Aorta (tissue), 5 donors: ENCODE measurements around the gene THRB. TPM values are rescaled to one million over a fixed set of nuclear protein-coding genes. Genes with fewer than 3 reads are reported as not detected.

Experiments used
- ATAC-seq: fragments of 200-7000 bp; cut with Tn5 transposase; one replicate; pipeline ENCODE4 v1.9.1; 2022; ENCODE audit warnings: moderate library complexity; ENCODE audit not compliant: low FRiP score
- DNase-seq, 2 donors: peaks; one replicate each; pipeline ENCODE4 v3.0.0-alpha.2; 2020
- H3K27ac ChIP-seq, 2 donors: one replicate each; pipeline ENCODE4 v1.5.1; 2013; ENCODE audit warnings: low read length in 2 of 2, mild to moderate bottlenecking in 2 of 2, moderate library complexity in 2 of 2, control low read depth in 1 of 2, inconsistent platforms in 1 of 2, low read depth in 1 of 2
- H3K27me3 ChIP-seq, 2 donors: one replicate each; pipeline ENCODE4 v1.6.1; 2013; ENCODE audit warnings: control low read depth in 1 of 2, low read length in 1 of 2, mild to moderate bottlenecking in 1 of 2, moderate library complexity in 1 of 2; ENCODE audit not compliant: insufficient read depth in 2 of 2, control insufficient read depth in 1 of 2
- H3K36me3 ChIP-seq, 2 donors: one replicate each; pipeline ENCODE4 v1.6.1; 2013; ENCODE audit warnings: control low read depth in 1 of 2, low read length in 1 of 2, mild to moderate bottlenecking in 1 of 2; ENCODE audit not compliant: insufficient read depth in 2 of 2, control insufficient read depth in 1 of 2
- H3K4me1 ChIP-seq, 2 donors: one replicate each; pipeline ENCODE4 v1.6.1; 2013; ENCODE audit warnings: low read length in 2 of 2, control low read depth in 1 of 2, mild to moderate bottlenecking in 1 of 2, moderate library complexity in 1 of 2; ENCODE audit not compliant: insufficient read depth in 2 of 2, control insufficient read depth in 1 of 2
- H3K4me3 ChIP-seq, 2 donors: one replicate each; pipeline ENCODE4 v1.5.1; 2013; ENCODE audit warnings: low read length in 2 of 2, control low read depth in 1 of 2, mild to moderate bottlenecking in 1 of 2
- H3K9me3 ChIP-seq: one replicate; pipeline ENCODE4 v1.6.1; 2013; ENCODE audit warnings: mild to moderate bottlenecking, low read length; ENCODE audit not compliant: control insufficient read depth
- WGBS, 2 donors: extraction: QIAGEN DNeasy Blood & Tissue Kit; methylation state at CpG; one replicate each; pipeline ENCODE4 v1.1.7; 2013; 5-methylcytosine and 5-hydroxymethylcytosine counted together
- intact Hi-C, 2 donors: fragments of 100-400 bp; cut with DNase I; formaldehyde crosslinking; loops; one replicate each; pipeline versions ENCODE4 v1.14.2 to v1.15.0; 2022
- polyA plus RNA-seq, 2 donors: library from polyadenylated mRNA; stranded (reverse); fragments of 200-250 nt; gene quantifications; one replicate each; pipeline ENCODE4 v1.2.3, GENCODE V29; 2013
- total RNA-seq, 2 donors: library from RNA; stranded (reverse); fragmentation: NEBNext Ultra II Directional; extraction: Animal tissue kit (Norgen Biotek cat#: 25700); gene quantifications; one replicate each; pipeline ENCODE4 v1.2.1, GENCODE V29; 2021
- donor health status: healthy with polysubstance abuse.
- donor health status: Bipolar disorder and iron deficiency.
- donor health status: DM: no; HTN: no; CAD: no.
- donor health status: DM: no; HTN: no; CAD: no.
- donor health status: DM: yes; HTN: yes; CAD: no.

Gene THRB
- total and polyA plus RNA-seq, 4 donors = 20.2 to 77.9 (median 42.8) TPM

DNA sequence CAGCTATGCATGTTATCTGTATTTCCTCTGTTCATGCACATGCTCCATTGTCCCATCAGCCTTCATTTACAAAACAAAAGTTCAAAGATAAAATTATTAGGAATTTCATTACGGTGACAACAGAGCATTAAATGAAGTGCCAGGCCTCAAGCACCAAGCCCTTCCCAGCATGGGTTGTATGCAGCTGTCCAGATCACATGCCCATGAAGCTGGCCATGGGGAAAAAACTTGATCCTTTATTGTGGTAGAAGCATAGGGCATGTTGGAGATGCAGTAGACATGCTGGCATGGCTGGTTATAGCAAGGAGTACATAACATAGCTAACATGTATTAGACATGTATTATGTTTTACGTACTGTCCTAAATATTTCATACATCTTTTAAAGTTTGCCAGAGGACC is 4.1 kb upstream of the THRB start:
- H3K36me3 ChIP-seq = peaks cover 0 to 3% of the 10 kb centered on the region in 2 donors
- no peak overlapping the region for H3K4me3 ChIP-seq
- ATAC-seq (no peak), DNase-seq (no peak)
- peaks cover 0 to 4% of the 10 kb centered on the region in 2 donors for H3K4me1 ChIP-seq
- no peak overlapping the region for H3K27ac ChIP-seq
- H3K9me3 ChIP-seq = no peaks in the 10 kb centered on the region
- H3K27me3 ChIP-seq = no peaks in the 10 kb centered on the region
- 96 to 100% methylated on average over 2 of the region's 2 CpGs for WGBS, 2 donors
- intact Hi-C loops = loop anchor here (5.0 to 10.0 kb wide), 4 partner anchors 136 to 504 kb away; no protein-coding TSS in a partner anchor

DNA sequence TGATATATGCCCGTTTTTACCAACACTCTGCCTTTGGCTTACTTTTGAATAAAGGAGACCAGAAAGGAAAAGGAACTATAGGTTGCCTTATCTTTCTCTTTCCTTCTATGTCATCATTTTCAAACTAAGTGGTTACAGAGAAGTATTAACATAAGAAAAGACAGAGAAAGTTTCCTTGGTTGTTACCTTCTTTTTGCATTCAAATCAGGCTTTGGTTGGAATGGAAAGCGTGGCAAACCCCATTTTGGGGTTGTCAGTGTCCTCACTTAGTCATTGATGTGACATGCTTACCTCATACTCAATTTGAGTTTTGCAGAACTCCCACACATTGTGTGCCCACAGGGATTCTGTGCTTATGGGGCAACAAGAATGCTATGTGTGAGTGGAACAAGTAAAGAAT is 3.7 kb upstream of the THRB start:
- DNase-seq (no peak), ATAC-seq (no peak)
- Histone ChIP-seq H3K27ac (no peak overlapping the region), H3K4me3 (no peak overlapping the region), H3K36me3 (peaks cover 0 to 3% of the 10 kb centered on the region in 2 donors), H3K27me3 (no peaks in the 10 kb centered on the region), H3K9me3 (no peaks in the 10 kb centered on the region), H3K4me1 (peaks cover 0 to 4% of the 10 kb centered on the region in 2 donors)
- intact Hi-C loops = loop anchor here (5.0 to 10.0 kb wide), 4 partner anchors 136 to 504 kb away; no protein-coding TSS in a partner anchor
- 88 to 89% methylated on average over 2 of the region's 2 CpGs for WGBS, 2 donors

DNA sequence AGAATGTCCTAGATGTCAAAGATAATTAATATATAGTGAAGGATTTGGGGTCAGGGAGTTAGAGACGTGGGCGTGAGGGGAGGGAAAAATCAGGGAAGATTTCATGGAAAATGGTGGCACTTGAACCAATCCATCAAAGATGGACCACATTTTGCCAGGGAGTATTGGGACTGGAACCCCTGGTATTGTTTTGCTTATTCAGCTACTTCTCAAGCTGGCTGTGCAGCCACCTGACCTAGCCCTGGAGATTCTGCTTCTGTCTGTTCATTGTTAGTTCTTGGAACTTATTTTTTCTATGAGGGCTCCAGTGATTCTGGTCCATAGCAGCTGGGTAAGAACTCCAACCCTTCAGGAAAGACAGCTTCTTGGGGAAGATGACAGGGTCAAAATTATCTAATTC is 3.3 kb upstream of the THRB start:
- Histone ChIP-seq H3K27me3 (no peaks in the 10 kb centered on the region), H3K36me3 (peaks cover 0 to 3% of the 10 kb centered on the region in 2 donors), H3K4me3 (no peak overlapping the region), H3K4me1 (peaks cover 0 to 4% of the 10 kb centered on the region in 2 donors), H3K27ac (no peak overlapping the region), H3K9me3 (no peaks in the 10 kb centered on the region)
- DNase-seq (no peak), ATAC-seq (no peak)
- intact Hi-C loops = loop anchor here (5.0 to 10.0 kb wide), 4 partner anchors 136 to 503 kb away; no protein-coding TSS in a partner anchor
- 96% methylated on average over 2 of the region's 2 CpGs for WGBS, 2 donors

DNA sequence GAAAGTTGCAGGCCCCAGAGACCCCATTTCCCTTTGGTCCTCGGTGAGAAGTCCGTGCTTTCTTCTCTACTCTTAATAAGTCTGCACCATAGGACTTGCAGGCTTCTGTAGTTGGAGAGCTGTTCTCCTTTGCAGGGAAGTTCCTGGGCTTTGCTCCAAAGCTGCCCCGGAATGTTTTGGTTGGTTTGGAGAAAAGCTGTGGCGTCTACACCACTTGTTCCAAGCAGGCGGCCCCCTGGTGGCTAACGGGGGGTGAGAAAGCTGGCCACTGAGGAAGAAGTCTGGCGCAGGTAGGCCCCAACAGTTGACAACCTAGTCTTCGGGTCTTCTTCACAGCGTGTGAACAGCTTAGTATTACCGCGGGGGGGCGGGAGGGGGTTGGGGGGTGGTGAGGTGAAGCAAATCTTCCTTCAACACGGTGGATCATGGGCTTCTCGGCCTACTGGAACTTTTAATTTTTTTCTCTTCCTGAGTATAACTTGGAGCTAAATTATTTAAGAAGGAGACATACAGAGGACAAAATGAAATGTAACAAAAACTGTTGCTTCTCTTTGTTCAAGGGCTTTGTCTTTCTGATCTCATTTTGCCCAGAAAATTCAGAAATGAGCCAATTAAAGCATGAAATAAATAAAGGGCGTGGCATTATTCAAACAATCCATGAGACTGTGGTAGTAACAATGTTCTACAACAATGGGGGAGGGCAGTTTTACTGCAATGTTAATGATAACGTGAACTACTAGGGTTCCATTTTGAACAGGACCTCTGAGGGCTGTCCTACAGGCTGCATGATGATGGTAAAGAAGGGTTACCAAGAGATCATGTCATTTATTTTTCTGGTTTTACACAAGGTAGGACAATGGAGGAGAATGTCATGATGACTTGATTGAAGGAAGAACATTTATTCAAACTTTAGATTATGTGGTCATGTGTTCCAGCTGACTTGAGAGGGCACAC is 2.2 kb upstream of the THRB start:
- peak; percentile 94 for DNase-seq
- intact Hi-C loops = loop anchor here (5.0 to 10.0 kb wide), 4 partner anchors 135 to 502 kb away; no protein-coding TSS in a partner anchor
- 15 to 24% methylated on average over 16 of the region's 16 CpGs for WGBS, 2 donors
- ATAC-seq = peak; percentile 63
- Histone ChIP-seq H3K4me3 (no peak overlapping the region), H3K9me3 (no peaks in the 10 kb centered on the region), H3K4me1 (peaks cover 0 to 4% of the 10 kb centered on the region in 2 donors), H3K27ac (peak overlapping the region in 1 of 2 donors; percentile 11), H3K36me3 (peaks cover 0 to 3% of the 10 kb centered on the region in 2 donors), H3K27me3 (no peaks in the 10 kb centered on the region)

DNA sequence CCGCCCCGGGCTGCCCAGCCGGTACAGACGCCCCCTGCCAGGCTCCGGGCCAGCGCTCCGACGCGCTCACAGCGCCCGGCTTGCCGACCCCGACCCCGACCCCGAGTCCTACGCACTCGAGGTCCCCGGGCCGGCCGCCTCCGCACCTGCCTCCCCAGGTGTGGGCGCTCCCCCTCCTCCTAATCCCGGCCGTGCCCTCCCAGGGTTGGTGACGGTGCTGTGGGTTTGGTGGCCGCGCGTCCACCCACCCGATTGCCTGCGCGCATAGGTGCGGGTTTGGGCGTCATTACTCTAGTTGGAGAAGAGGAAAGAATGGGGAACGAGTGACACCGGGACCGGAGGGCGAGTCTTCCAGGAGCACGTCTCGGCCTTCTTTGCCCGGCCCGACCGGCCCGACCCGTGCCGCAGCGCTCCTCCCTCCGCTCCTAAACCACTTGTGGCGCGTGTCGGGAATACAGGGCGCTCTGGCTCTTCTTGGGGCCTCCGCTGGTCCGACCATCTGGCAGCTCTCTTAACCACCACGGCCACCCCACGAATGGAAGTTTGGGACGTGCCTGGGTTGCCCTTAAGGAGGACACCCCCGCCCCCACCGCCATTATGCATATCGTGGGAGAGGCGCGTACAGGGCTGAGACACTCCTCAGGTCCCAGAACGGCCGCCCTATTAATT is 810 bp upstream of the THRB start:
- Histone ChIP-seq H3K9me3 (no peaks in the 10 kb centered on the region), H3K4me3 (peak overlapping the region; percentile 76 to 78), H3K27ac (peak overlapping the region; percentile 74 to 93), H3K4me1 (peaks cover 6% of the 10 kb centered on the region in 2 donors), H3K27me3 (no peaks in the 10 kb centered on the region), H3K36me3 (peaks cover 0 to 3% of the 10 kb centered on the region in 2 donors)
- intact Hi-C loops = loop anchor here (5.0 to 10.0 kb wide), 4 partner anchors 133 to 501 kb away; no protein-coding TSS in a partner anchor
- peak; percentile 49 for ATAC-seq
- peak; percentile 70 to 84 for DNase-seq
- 0 to 1% methylated on average over 55 to 63 of the region's 63 CpGs for WGBS, 2 donors

DNA sequence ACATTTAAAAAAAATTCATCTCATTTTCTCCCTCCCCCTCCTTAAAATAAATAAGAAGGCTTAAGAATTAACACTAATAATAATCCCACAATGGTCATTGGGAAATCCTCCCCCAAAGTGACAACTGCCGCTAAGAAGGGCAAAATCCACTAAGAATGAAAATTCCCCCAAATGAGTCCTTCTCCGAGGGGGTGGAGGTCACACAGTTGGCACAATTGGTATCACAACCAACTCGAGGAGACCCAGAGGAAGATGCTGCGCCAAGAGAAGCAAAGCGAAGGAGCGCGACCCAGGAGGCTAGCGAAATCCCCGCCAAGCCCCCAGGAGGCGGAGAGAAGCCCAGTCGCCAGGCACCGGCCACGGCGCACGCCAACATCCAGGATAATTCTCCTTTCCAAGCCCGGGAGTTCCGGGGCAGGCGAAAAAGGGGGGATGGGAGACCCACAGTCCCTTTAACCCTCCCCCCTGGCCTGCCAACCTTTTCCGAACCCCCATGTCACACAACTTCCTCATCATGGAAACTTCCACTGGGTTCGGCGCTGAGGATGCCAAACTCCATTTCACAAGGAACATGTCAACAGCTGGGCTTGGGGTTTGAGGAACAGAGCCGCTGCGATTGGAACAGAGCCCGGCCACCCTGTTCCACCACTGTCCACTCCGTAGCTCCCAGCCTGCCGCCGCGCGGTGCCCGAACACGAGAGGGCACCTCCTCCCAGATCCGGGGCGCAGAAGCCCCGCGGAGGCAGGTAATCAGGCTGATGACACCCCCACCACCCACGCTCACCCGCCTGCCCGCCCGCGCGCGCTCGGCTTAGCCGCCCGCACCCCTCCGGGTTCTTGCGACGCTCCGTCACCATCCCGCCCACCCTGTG is 668 bp downstream of the THRB start:
- 0% methylated on average over 45 to 50 of the region's 50 CpGs for WGBS, 2 donors
- H3K27ac ChIP-seq = peak overlapping the region; percentile 74 to 93
- H3K4me3 ChIP-seq = peak overlapping the region; percentile 76 to 78
- no peaks in the 10 kb centered on the region for H3K36me3 ChIP-seq
- ATAC-seq = peak; percentile 80
- intact Hi-C loops = loop anchor here (5.0 to 10.0 kb wide), 4 partner anchors 92 to 499 kb away; no protein-coding TSS in a partner anchor
- no peaks in the 10 kb centered on the region for H3K9me3 ChIP-seq
- no peaks in the 10 kb centered on the region for H3K27me3 ChIP-seq
- peak; percentile 86 to 90 for DNase-seq
- peaks cover 10 to 12% of the 10 kb centered on the region in 2 donors for H3K4me1 ChIP-seq

DNA sequence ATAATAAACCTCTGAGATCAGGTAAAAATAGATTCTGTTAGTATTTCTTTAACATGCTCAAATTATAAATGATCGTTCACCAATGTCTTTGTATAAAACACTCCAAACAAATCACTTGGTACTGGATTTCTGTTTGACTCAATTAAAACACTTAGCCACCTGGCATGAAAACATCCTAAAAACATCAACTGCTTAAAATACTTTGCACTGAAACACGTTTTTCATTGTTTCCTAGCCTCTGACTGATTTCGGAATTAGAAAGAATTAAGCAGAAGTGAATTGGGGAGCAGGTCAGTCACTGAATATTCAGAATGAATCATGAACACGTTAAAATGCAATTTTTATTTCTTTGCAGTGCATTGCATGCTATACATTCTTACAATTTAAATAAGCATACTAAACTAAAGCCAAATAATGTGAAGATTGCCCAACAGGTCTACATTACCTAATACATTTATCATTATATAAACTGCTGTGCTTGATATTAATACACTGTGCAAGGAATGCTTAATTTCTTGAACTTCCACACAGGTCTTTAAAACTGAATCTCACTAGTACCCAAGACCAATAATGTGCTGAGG is 1.6 kb downstream of the THRB start:
- DNase-seq = no peak
- Histone ChIP-seq H3K36me3 (no peaks in the 10 kb centered on the region), H3K4me1 (peaks cover 6 to 12% of the 10 kb centered on the region in 2 donors), H3K27ac (no peak overlapping the region), H3K4me3 (peak overlapping the region; percentile 76 to 78), H3K27me3 (no peaks in the 10 kb centered on the region), H3K9me3 (no peaks in the 10 kb centered on the region)
- 4 to 5% methylated on average over 4 of the region's 4 CpGs for WGBS, 2 donors
- intact Hi-C loops = loop anchor here (5.0 to 10.0 kb wide), 4 partner anchors 91 to 498 kb away; no protein-coding TSS in a partner anchor
- no peak for ATAC-seq
